Naive thymus-derived CD8-positive, alpha-beta T cell (primary cell): ENCODE measurements around the gene ZNF253. TPM values are rescaled to one million over a fixed set of nuclear protein-coding genes. Genes with fewer than 3 reads are reported as not detected.
"Not testable (repeated sequence)": the region's sequence is repeated elsewhere in the genome, so short reads cannot be mapped to it uniquely, and the experiment has no call there.

Source experiments
- ATAC-seq, 2 donors: fragments of 150-1000 bp; cut with Tn5 transposase in 1 of 2; sonication (Bioruptor Pico), chemical (Tn5 transposase) in 1 of 2; 1 replicate in 1 of 2; 2 replicates in 1 of 2; pipeline ENCODE4 v1.10.0; 2021; ENCODE audit warnings: mild to moderate bottlenecking in 2 of 2, moderate library complexity in 2 of 2
- POLR2A ChIA-PET: fragments of 350-600 bp; sonication (Branson Sonifier 250); formaldehyde crosslinking; loops from one replicate; lab custom pipeline; 2021; ENCODE audit warnings: antibody characterized with exemption; lab: Charles Lee
- DNase-seq, 10 donors: peaks; one replicate each; pipeline versions ENCODE4 v3.0.0 to v3.0.0-alpha.2; 2020 to 2022
- H3K27ac Mint-ChIP-seq, 10 donors: one replicate each; pipeline ENCODE4 v1.8.0; 2020 to 2022; ENCODE audit warnings: mild to moderate bottlenecking in 10 of 10, mixed read lengths in 10 of 10, moderate library complexity in 4 of 10, inconsistent platforms in 1 of 10
- H3K27me3 Mint-ChIP-seq, 5 donors: one replicate each; pipeline ENCODE4 v1.8.0; 2021 to 2022; ENCODE audit warnings: mixed read lengths in 5 of 5
- H3K36me3 Mint-ChIP-seq, 3 donors: one replicate each; pipeline ENCODE4 v1.8.0; 2020 to 2022; ENCODE audit warnings: mixed read lengths in 3 of 3, mild to moderate bottlenecking in 2 of 3, inconsistent platforms in 1 of 3
- H3K4me1 Mint-ChIP-seq, 4 donors: one replicate each; pipeline ENCODE4 v1.8.0; 2021 to 2022; ENCODE audit warnings: mixed read lengths in 4 of 4
- H3K4me3 Mint-ChIP-seq, 10 donors: one replicate each; pipeline ENCODE4 v1.8.0; 2020 to 2022; ENCODE audit warnings: mild to moderate bottlenecking in 10 of 10, mixed read lengths in 10 of 10, moderate library complexity in 6 of 10, inconsistent platforms in 1 of 10
- H3K9me3 Mint-ChIP-seq, 9 donors: one replicate each; pipeline ENCODE4 v1.8.0; 2020 to 2022; ENCODE audit warnings: mixed read lengths in 9 of 9, mild to moderate bottlenecking in 3 of 9, inconsistent platforms in 1 of 9, moderate library complexity in 1 of 9
- polyA plus RNA-seq, 3 donors: library from polyadenylated mRNA; unstranded; fragments of 300-500 nt; fragmentation: Illumina TruSeq; gene quantifications; one replicate each; pipeline ENCODE4 v1.2.3, GENCODE V29; 2021
- total RNA-seq, 8 experiments: library from RNA in 2 of 8; stranded (reverse) in 2 of 8; gene quantifications; one replicate each; pipeline ENCODE4 v1.2.3 and lab custom pipeline; 2021 to 2026

The ZNF253 gene
- total and polyA plus RNA-seq, 5 experiments from 2014 or later, result 7.1 to 37.5 (median 9.4) TPM

GRCh38 chr19:19851740-19852139 lies 13.9 kb upstream of the ZNF253 start:
- H3K36me3 Mint-ChIP-seq, POLR2A ChIA-PET, ATAC-seq, H3K9me3 Mint-ChIP-seq, DNase-seq, H3K4me3 Mint-ChIP-seq, H3K27me3 Mint-ChIP-seq, H3K4me1 Mint-ChIP-seq: not testable (repeated sequence)
- H3K27ac Mint-ChIP-seq, result peak overlapping the region in 1 of 10 donors; percentile 32

DNA sequence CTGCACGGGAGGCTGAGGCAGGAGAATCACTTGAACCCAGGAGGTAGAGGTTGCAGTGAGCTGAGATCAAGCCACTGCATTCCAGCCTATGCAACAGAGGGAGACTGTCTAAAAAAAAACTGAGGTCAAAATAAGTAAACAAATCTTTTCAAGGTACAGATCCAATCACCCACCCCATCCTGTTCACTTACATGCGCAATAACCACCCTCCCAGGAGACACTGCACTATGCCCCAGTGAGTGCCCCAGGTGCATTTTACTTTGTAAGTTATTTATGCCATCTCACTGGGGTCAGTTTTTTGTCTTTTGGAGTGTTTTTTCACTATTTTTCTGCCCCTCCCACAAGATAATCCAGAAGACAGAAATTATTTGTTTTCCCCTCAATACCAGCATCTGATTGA lies 6.9 kb upstream of the ZNF253 start:
- H3K36me3 Mint-ChIP-seq, result peaks cover 8 to 24% (median 14%) of the 10 kb centered on the region in 3 donors
- DNase-seq (no peak), ATAC-seq (no peak)
- peaks cover 0 to 7% (median 0%) of the 10 kb centered on the region in 9 donors for H3K9me3 Mint-ChIP-seq
- H3K4me1 Mint-ChIP-seq, result peaks cover 0 to 14% (median 7%) of the 10 kb centered on the region in 4 donors
- H3K27me3 Mint-ChIP-seq, result peaks cover 0 to 3% (median 0%) of the 10 kb centered on the region in 5 donors
- H3K4me3 Mint-ChIP-seq, result no peak overlapping the region
- H3K27ac Mint-ChIP-seq, result no peak overlapping the region
- POLR2A ChIA-PET, result interaction anchor here (4.3 kb wide), 1 partner anchor 37 kb away, joined by 25 read pairs; the partner anchor contains the start of gene ZNF506

DNA sequence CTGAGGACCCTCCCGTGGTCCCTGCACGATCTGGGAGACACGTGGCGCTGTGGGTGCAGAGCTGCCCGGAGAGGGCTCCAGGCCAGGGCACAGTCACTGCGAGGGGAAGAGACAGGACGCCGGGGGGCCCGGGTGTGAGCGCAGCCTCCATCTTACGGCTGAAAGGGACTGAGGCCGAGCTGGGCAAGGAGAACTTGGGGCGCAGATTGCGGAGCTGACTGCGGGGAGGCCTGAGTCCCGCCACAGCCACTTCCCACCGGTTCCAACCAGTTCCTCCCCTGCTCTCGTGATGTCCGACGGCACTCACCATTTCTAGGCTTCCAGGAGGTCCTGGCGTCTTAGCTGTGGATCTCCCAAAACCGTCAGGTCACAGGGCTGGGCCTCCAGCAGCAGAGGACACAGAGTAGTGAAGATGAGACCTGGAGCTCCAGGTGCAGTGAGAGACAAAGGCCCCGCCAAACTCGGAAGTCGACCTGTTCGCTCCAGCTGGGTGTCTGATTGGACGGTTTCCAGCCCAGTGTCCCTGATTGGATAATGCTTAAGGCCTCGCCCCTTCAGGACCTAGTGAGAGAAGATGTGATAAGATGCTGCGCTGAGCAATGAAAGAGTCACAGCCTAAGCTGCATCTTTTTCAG lies 4.8 kb upstream of the ZNF253 start:
- Mint-ChIP-seq H3K27me3 (peaks cover 0 to 3% (median 0%) of the 10 kb centered on the region in 5 donors), H3K9me3 (peaks cover 0 to 7% (median 0%) of the 10 kb centered on the region in 9 donors), H3K36me3 (peaks cover 2 to 21% (median 14%) of the 10 kb centered on the region in 3 donors), H3K4me1 (peaks cover 0 to 20% (median 10%) of the 10 kb centered on the region in 4 donors), H3K27ac (peak overlapping the region in 9 of 10 donors; percentile 4 to 87 (median 71)), H3K4me3 (peak overlapping the region; percentile 69 to 87 (median 80))
- POLR2A ChIA-PET, result interaction anchor here (0.6 to 4.3 kb wide), 10 partner anchors 18 to 215 kb away, joined by 3 to 25 read pairs (median 6); partner anchors contain the start of genes ATP13A1, ZNF101, ZNF14 and ZNF506
- DNase-seq, result peak; percentile 30 to 90 (median 68)
- ATAC-seq, result peak; percentile 63 to 65

DNA sequence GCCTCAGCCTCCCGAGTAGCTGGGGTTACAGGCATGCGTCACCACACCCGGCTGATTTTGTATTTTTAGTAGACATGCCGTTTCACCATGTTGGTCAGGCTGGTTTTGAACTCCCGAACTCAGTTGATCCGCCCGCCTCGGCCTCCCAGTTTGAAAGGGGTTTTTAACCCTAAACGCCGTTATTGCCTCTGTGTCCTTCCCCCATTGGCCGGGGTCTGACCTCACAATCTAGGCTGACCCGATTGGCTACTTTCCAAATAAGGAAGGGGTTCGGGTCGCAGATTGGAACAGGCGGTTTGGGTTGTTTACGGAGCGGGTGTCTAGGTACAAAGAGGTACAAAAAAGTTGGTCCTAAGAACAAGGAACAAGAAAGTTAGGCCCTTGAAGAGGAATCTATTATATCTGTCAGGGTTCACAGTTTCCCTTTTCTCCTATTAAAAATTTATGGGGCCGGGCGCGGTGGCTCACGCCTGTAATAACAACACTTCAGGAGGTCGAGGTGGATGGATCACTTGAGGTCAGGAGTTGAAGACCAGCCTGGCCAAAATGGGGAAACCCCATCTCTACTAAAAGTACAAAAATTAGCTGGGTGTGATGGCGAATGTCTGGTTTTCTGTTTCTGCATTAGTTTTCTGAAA lies 1.0 kb downstream of the ZNF253 start:
- Mint-ChIP-seq H3K36me3 (peaks cover 0 to 10% (median 5%) of the 10 kb centered on the region in 3 donors), H3K27ac (peak overlapping the region; percentile 96 to 99 (median 99))
- ATAC-seq, result peak in 1 of 2 donors; percentile 2

GRCh38 chr19:19870086-19870485 lies 4.4 kb downstream of the ZNF253 start:
- ATAC-seq, H3K27me3 Mint-ChIP-seq, H3K4me3 Mint-ChIP-seq, H3K27ac Mint-ChIP-seq, DNase-seq: not testable (repeated sequence)
- Mint-ChIP-seq H3K9me3 (peaks cover 0 to 18% (median 0%) of the 10 kb centered on the region in 9 donors), H3K36me3 (peaks cover 0 to 25% (median 20%) of the 10 kb centered on the region in 3 donors), H3K4me1 (peaks cover 16 to 63% (median 43%) of the 10 kb centered on the region in 4 donors)
- POLR2A ChIA-PET, result interaction anchor here (0.6 to 8.5 kb wide), 6 partner anchors 49 to 293 kb away, joined by 3 to 121 read pairs (median 10); partner anchors contain the start of genes ZNF101, ZNF14 and ZNF506

More for the DNA sequence above, 1.0 kb downstream of the ZNF253 start:
- POLR2A ChIA-PET, result interaction anchor here (0.6 to 8.5 kb wide), 26 partner anchors 9 to 1969 kb away, joined by 3 to 136 read pairs (median 5); partner anchors contain the start of genes ATP13A1, ZNF101, ZNF14 and ZNF429
- Mint-ChIP-seq H3K4me1 (peaks cover 14 to 48% (median 34%) of the 10 kb centered on the region in 4 donors), H3K27me3 (no peaks in the 10 kb centered on the region), H3K9me3 (peaks cover 0 to 3% (median 0%) of the 10 kb centered on the region in 9 donors), H3K4me3 (peak overlapping the region; percentile 99 to 100 (median 100))
- DNase-seq, result peak in 8 of 10 donors; percentile 13 to 67 (median 41)

GRCh38 chr19:19871932-19872331 lies 6.2 kb downstream of the ZNF253 start:
- H3K36me3 Mint-ChIP-seq, result peaks cover 8 to 41% (median 28%) of the 10 kb centered on the region in 3 donors
- peak overlapping the region in 3 of 10 donors; percentile 8 to 22 (median 14) for H3K4me3 Mint-ChIP-seq
- H3K4me1 Mint-ChIP-seq, result peaks cover 16 to 62% (median 44%) of the 10 kb centered on the region in 4 donors
- DNase-seq (no peak), ATAC-seq (no peak)
- no peaks in the 10 kb centered on the region for H3K27me3 Mint-ChIP-seq
- H3K27ac Mint-ChIP-seq, result peak overlapping the region in 6 of 10 donors; percentile 35 to 90 (median 76)
- peaks cover 0 to 34% (median 0%) of the 10 kb centered on the region in 9 donors for H3K9me3 Mint-ChIP-seq
- POLR2A ChIA-PET, result interaction anchor here (0.6 to 8.5 kb wide), 8 partner anchors 15 to 356 kb away, joined by 3 to 121 read pairs (median 4); partner anchors contain the start of genes NDUFA13, TSSK6, ZNF101 and ZNF506

DNA sequence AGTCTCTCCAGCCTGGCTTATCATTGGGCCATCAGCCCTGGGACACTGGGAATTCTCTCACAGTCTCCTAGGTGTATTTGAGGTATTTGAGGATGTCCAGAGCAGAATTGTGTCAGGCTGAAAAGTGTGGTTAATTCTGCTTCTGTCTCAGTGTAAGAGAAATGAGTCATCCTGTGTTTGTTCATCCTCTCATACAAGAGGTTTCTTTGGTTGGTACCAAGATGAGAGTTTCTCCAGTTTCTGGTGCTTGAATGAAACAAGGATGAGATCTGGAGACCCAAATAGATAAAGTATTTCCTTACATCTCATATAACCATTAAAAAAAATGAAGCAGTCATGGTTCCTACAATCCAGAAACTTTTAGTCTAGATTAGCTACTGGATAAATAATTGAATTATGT lies 7.7 kb downstream of the ZNF253 start:
- Mint-ChIP-seq H3K9me3 (peaks cover 0 to 40% (median 0%) of the 10 kb centered on the region in 9 donors), H3K36me3 (peaks cover 15 to 49% (median 36%) of the 10 kb centered on the region in 3 donors), H3K4me3 (no peak overlapping the region), H3K4me1 (peaks cover 14 to 50% (median 32%) of the 10 kb centered on the region in 4 donors), H3K27me3 (no peaks in the 10 kb centered on the region), H3K27ac (peak overlapping the region in 2 of 10 donors; percentile 18 to 38)
- ATAC-seq (no peak), DNase-seq (no peak)
- POLR2A ChIA-PET, result interaction anchor here (1.3 kb wide), 1 partner anchor 56 kb away, joined by 3 read pairs; no protein-coding TSS in a partner anchor

- ATAC-seq, result no peak
- no peak for DNase-seq
- Mint-ChIP-seq H3K27me3 (no peaks in the 10 kb centered on the region), H3K9me3 (peaks cover 0 to 56% (median 1%) of the 10 kb centered on the region in 9 donors), H3K36me3 (peaks cover 15 to 69% (median 49%) of the 10 kb centered on the region in 3 donors), H3K27ac (no peak overlapping the region), H3K4me3 (no peak overlapping the region), H3K4me1 (peaks cover 0 to 25% (median 9%) of the 10 kb centered on the region in 4 donors)
- POLR2A ChIA-PET, result no interaction called here
These were observed 12.0 kb downstream of the ZNF253 start for GRCh38 chr19:19877724-19878123.

DNA sequence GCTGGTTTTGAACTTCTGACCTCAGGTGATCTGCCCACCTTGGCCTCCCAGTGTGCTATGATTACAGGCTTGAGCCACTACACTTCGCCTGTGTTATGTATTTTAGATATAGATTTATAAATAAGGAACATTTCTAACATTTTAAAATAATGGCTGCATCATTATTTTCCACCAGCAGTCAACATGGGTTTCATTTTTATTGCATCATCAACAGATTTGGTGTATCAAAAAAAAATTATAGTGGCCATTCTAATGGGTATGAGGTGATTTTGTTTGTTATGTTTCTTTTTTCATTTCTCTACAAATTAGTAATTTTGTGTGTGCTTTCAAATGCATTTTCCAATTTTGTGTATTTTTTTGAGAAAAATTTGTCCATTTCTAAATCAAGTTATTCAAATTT lies 18.9 kb downstream of the ZNF253 start:
- Mint-ChIP-seq H3K27ac (no peak overlapping the region), H3K4me3 (no peak overlapping the region), H3K9me3 (peaks cover 0 to 54% (median 10%) of the 10 kb centered on the region in 9 donors), H3K27me3 (no peaks in the 10 kb centered on the region), H3K36me3 (peaks cover 30 to 76% (median 68%) of the 10 kb centered on the region in 3 donors), H3K4me1 (no peaks in the 10 kb centered on the region)
- POLR2A ChIA-PET, result no interaction called here
- DNase-seq (no peak), ATAC-seq (no peak)

- Mint-ChIP-seq H3K4me3 (peak overlapping the region in 2 of 10 donors; percentile 14 to 41), H3K9me3 (peaks cover 12 to 87% (median 42%) of the 10 kb centered on the region in 9 donors), H3K36me3 (peaks cover 38 to 56% (median 44%) of the 10 kb centered on the region in 3 donors)
- DNase-seq, ATAC-seq, POLR2A ChIA-PET, H3K4me1 Mint-ChIP-seq, H3K27ac Mint-ChIP-seq, H3K27me3 Mint-ChIP-seq: not testable (repeated sequence)
These were observed 26.6 kb downstream of the ZNF253 start for GRCh38 chr19:19892055-19892941.

- Mint-ChIP-seq H3K9me3 (peaks cover 9 to 45% (median 27%) of the 10 kb centered on the region in 9 donors), H3K27me3 (no peaks in the 10 kb centered on the region), H3K36me3 (peaks cover 2 to 25% (median 8%) of the 10 kb centered on the region in 3 donors), H3K4me1 (peaks cover 18 to 34% (median 30%) of the 10 kb centered on the region in 4 donors), H3K4me3 (peak overlapping the region; percentile 92 to 100 (median 96)), H3K27ac (peak overlapping the region; percentile 80 to 98 (median 95))
- POLR2A ChIA-PET, result interaction anchor here (0.6 to 5.2 kb wide), 16 partner anchors 11 to 240 kb away, joined by 3 to 39 read pairs (median 8); partner anchors contain the start of genes ATP13A1, ZNF101, ZNF14 and ZNF253
- DNase-seq, result peak in 1 of 10 donors; percentile 6
- peak; percentile 14 to 17 for ATAC-seq
These were observed 34.6 kb downstream of the ZNF253 start for GRCh38 chr19:19900139-19900728.
